Stimulated activated CD4-positive, alpha-beta T cell treated with anti-CD3 and anti-CD28 coated beads, TNF-alpha, amount 100 ng/mL, for 1 hour (primary cell): ENCODE measurements around the gene SETD2.
"Not testable (repeated sequence)": the region's sequence is repeated elsewhere in the genome, so short reads cannot be mapped to it uniquely, and the experiment has no call there.

Source experiments
- DNase-seq, 3 donors: peaks; one replicate each; pipeline ENCODE4 v3.0.0-alpha.2; 2020; ENCODE audit warnings: low read depth in 3 of 3, low spot score in 1 of 3

Gene SETD2

DNA sequence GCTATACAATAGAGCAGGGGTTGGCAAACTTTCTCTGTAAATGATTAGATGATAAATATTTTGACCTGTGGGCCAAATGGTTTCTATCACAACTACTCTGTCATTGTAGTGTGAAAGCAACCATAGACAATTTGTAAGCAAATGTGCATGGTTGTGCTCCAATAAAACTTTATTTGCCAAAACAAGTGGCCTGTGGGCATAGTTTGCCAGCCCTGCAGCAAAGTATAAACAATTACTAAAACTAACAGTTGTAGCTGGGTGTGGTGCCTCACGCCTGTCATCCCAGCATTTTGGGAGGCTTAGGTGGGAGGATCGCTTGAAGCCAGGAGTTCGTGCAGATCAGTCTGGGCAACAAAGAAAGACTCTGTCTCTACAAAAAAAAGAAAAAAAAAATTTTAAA lies 122.8 kb downstream of the SETD2 start:
- DNase-seq, result no peak

GRCh38 chr3:47037302-47037701 lies 126.6 kb downstream of the SETD2 start:
- DNase-seq, result not testable (repeated sequence)

DNA sequence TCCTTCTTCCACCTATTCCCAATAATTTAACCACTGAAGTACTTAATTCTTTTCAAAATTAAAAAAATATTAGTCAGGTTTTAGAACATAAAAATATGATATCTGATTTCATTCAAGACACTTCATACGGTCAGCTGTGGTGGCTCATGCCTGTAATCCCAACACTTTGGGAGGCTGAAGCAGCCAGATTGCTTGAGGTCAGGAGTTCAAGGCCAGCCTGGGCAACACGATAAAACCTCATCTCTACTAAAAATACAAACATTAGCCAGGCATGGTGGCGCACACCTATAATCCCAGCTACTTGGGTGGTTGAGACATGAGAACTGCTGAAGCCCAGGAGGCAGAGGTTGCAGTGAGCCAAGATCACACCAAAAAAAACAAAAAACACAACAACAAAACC lies 127.8 kb downstream of the SETD2 start:
- no peak for DNase-seq

GRCh38 chr3:47035645-47036044 lies 128.3 kb downstream of the SETD2 start:
- DNase-seq, result no peak

- no peak for DNase-seq
These were observed 128.9 kb downstream of the SETD2 start for GRCh38 chr3:47034868-47035489.

DNA sequence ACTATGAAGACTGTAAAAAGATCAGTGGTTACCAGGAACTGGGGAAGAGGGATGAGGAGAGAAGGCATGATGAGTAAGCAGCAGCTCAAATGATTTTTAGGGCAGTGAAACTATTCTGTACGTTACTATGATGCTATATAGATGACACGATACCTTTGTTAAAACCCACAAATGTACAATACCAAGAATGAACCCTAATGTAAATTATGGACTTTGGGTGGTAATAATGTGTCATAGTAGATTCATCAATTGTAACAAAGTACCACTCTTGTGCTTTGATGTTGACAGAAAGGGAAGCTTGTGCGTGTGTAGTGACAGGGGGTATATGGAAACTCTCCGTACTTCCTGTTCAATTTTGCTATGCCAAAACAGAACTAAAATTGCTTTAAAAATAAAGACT lies 132.9 kb downstream of the SETD2 start:
- DNase-seq, result not testable (repeated sequence)

- no peak for DNase-seq
These were observed 135.2 kb downstream of the SETD2 start for GRCh38 chr3:47028667-47029066.

DNA sequence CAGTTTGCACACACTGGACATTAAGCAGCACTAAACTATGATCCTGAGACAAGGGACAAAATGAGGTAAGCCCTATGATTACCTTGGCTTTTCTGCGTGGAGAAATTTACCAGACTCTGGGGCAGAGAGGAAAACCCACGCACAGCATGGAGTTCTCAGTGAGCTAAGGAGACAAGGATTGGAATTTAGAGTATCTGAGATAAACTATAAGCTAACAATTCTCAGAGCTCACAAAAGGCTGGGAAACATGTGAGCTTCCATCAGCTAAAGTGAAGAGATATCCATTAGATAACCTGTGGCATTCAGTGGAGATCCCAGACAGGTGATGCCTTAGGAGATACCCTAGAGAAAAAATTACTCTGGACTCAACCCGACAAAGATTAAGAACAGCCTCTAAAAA lies 135.8 kb downstream of the SETD2 start:
- no peak for DNase-seq

DNA sequence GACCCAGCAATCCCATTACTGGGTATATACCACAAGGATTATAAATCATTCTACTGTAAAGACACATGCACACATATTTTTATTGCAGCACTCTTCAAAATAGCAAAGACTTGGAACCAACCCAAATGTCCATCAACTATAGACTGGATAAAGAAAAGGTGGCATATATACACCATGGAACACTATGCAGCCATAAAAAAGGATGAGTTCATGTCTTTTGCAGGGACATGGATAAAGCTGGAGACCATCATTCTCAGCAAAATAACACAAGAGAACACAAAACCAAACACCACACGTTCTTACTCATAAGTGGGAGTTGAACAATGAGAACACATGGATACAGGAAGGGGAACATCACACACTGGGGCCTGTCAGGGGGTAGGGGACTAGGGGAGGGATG lies 137.5 kb downstream of the SETD2 start:
- DNase-seq, result not testable (repeated sequence)

DNA sequence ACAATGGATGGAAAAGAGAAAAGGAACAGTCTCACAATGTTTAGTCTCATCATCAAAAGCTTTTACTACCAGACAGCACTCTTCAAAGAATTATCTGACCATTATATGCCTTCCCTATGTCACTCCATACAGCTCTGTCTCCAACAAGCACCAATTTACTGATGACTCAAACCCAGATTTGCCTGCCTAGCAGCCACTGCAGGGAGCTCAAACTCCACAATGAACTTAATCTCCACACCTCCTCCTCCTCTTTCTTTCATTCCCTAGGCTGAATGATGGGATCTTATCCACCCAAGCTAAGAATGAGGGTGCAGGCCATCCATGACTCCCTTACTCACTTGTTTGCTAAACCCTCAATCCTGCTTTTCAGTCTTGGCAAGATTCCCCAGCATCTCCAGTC lies 139.0 kb downstream of the SETD2 start:
- no peak for DNase-seq

- DNase-seq, result no peak
These were observed 141.3 kb downstream of the SETD2 start for GRCh38 chr3:47022641-47023071.

GRCh38 chr3:47020311-47020710 lies 143.6 kb downstream of the SETD2 start:
- no peak for DNase-seq

DNA sequence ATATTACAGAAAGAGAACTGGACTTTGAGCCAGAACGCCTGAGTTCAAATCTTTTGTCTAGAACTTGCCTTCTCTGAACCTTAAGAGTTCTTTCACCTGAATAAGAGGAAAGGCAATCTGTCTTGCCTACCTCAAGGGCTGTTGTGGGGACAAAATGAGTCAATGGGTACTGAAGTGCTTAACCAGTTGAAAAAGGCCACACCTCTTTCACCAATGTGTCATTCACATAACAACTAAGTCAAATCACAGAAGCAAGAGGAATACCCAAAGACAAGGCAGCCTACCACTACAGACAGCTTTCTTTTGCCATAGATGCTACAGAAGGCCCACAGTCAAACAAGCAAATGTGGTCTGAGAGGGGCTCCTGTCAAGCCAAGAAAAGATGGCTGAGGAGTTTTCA lies 144.7 kb downstream of the SETD2 start:
- DNase-seq, result no peak

DNA sequence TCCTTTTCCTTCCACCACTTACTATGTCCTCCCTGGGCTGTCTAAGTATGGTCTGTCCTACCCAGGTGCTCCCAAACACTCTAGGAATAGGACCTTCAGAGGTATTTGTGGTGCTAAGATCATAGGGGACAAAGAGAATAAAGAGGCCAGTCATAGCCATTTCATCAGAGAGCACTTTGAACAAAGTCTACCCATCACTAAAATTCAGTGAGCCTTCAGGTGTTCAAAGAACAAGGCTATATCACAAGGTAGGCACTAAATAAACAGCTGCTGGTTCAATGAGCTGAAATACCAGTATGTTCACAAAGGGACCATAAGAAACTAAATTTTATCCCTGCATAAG lies 145.7 kb downstream of the SETD2 start:
- no peak for DNase-seq

DNA sequence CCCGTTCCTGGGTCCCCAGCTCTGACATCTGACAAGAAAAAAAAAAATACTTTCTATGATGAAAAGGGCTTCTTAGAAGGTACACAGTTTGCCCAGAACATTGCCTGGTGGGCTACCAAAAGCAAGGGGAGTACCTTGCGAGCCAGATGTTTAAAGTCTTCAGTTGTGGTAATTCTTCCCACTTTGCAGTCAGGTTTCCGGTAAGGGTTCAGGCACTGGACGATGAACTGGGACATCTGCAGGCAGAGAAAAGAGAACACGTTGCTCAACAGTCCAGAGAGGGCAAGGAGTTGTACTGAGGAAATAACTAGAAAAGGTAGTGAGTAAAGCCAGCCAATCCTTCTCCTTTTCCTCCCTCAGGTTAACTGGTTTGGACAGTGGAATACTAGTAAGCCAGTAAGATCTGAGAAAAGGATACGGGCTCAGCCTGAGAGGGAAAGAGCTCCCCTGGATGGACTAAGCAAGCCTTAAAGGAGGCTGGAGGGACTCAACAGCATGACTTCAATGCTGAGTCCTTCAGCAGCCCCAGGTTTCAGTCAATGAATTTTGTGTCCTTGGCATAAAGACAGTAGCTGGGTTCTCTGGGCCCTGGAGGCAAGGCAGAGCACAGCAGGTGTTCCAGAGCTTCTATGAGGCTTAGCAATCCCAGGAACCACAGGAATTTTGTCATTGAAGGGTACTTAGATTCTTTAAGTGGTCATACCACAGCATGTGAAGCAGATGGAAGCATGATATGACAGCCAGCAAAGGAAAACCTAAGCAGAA lies 146.2 kb downstream of the SETD2 start:
- no peak for DNase-seq

DNA sequence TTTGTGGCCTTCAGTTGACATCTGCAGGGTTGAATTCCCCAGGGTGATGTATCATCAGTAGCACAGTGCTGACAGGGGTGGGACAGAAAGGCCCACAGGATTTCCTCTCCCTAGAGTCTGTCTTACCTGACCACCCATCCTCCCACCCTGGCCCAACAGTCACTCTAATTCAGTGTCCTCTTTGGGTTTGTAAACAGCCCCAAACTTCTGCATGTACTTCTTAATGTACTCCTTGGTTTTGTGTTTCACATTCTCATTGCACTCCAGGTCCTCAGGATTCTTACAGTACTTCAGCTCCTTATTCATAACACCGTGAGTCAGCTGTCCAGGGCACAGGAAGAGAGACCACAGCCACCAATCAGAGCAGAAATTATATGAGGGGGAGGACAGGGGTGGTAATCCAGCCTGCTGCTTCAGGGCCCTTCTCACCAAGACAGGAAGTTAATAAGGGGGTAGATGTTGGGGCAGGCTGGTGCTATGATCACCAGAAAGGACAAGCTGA lies 146.9 kb downstream of the SETD2 start:
- no peak for DNase-seq

GRCh38 chr3:47016086-47016933 lies 147.6 kb downstream of the SETD2 start:
- no peak for DNase-seq

DNA sequence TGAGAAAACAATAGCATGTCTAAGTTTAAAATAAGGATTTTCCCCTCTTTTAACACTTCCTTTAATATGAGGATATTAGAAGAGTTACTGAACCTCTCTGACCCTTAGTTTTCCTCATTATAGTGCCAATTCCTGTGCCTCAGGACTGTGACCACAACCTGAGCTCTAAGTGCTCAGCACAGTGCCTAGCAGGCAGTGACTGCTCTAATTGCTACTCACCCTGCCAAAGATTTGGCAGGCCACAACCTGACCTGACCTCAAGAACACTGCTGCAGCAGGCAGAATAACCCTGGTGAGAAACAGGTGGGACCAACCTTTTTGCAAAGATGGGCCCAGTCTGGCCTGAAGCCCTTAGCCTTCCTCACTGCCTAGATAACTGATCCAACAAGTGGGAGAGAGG lies 148.8 kb downstream of the SETD2 start:
- DNase-seq, result no peak

GRCh38 chr3:47014036-47014435 lies 149.9 kb downstream of the SETD2 start:
- DNase-seq, result no peak

- no peak for DNase-seq
These were observed 150.7 kb downstream of the SETD2 start for GRCh38 chr3:47013231-47013630.

GRCh38 chr3:47012342-47013230 lies 151.3 kb downstream of the SETD2 start:
- DNase-seq, result no peak
